CD4-positive, alpha-beta T cell treated with Interleukin-15 for 1 hour (primary cell): ENCODE data around the gene APP.
"Not testable (repeated sequence)": the region's sequence is repeated elsewhere in the genome, so short reads cannot be mapped to it uniquely, and the experiment has no call there.

Experiments used
- DNase-seq: peaks from one replicate; pipeline ENCODE4 v3.0.0-alpha.2; 2020

Gene APP

DNA sequence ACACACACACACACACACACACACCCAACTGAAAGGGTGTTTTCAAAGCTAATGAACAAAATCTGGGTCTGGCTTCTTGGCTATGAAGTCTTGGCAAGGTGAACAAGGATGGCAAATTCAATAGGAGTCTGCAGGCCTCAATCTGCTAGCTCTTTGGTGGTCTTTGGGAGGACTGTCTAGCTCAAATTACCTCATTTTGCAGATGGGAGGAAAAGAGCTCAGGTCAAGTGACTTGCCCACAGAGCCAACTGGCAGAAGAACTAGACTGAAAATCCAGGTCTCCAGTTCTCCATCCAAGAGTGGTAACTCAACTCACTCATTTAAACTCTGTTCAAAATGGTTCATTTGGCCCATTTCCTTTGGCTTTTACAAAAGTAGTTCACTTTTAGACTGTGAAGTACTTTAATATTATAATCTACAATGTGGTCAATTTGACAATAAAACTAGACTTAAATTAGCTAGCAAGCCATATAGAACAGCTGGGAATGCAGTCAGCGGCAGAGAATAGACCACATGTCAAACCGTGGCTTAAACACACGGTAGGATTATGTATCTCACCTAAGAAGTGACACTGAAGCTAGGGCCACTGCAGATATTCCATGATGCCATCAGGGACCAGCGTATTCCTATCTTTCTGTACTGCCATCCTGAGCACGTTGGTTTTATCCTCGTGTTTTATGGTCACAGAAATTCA lies 112.9 kb downstream of the APP start:
- DNase-seq = no peak

DNA sequence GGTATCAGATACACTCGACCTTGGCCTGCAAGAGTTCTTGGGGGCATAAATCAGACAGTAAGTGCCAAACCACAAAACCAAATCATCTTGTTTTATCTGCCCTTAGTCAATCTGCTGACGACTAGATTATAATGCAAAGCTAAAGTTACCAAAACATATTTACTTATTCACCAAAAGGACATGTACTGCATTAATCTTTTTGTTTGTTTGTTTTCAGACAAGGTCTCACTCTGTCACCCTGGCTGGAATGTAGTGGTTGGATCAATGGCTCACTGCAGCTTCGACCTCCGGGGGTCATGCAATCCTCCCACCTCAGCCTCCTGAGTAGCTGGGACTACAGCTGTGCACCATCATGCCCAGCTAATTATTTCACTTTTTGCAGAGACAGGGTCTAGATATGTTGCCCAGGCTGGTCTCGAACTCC lies 114.7 kb downstream of the APP start:
- no peak for DNase-seq

DNA sequence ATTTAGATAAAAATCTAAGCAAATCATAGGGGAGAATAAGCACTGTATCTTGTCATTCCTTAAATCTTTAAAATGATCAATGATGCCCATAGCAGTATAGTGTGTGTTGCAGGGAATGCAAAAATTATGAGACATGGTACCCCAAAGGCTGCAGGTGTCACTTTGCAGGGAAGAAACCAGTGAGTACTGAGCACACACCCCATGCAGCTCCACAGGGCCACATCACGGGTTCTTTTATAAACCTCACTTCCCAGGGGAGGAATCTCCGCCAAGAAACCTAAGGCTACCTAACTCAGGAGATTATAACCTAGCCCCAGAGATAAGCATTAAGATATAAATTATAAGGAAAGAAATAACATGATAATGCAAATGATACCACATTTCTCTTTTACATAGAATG lies 115.6 kb downstream of the APP start:
- no peak for DNase-seq

DNA sequence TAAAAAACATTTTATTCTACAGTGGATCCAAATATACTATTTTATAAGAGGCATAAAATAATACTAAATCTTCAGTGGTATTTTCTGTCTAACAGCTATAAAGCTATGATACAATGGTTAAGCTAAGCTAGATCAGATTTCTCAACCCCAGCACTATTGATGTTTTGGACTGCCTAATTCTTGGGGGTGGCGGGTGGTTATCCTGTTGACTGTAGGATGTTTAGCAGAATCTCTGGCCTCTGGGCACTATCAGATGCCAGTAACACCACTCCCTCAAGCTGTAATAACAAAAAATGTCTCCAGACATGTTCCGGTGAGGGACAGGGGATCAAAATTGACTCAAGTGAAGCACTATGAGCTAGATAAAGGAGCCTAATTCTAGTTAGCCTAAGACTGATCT lies 118.5 kb downstream of the APP start:
- no peak for DNase-seq

DNA sequence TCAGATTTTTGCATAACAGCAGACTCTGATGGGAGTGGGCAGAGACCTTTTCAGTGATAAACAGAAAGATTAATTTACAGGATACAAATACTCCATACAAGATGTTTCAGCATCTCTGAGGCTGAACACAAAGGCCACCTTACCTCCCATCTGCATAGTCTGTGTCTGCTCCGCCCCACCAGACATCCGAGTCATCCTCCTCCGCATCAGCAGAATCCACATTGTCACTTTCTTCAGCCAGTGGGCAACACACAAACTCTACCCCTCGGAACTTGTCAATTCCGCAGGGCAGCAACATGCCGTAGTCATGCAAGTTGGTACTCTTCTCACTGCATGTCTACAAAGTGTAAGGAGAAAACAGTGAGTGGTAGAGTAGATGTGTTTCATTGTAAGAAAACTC lies 119.7 kb downstream of the APP start:
- no peak for DNase-seq

DNA sequence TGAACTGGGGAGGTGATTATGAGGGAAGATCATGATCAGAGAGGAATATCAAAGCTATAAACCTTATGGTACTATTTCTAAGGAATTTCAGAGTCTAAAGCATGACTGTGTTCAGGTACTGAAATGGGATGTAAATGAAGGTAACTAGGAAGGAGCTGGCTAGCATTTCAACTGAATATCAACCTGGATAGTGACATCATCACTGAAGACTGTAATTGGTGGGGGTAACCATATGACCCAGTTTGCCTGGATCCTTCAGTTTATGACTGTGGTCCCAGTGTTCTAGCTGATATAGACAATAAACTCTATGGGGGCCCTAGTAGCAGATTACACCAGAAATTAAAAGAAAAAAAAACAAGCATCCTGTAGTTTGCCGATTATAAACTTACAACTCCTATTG lies 120.8 kb downstream of the APP start:
- no peak for DNase-seq

DNA sequence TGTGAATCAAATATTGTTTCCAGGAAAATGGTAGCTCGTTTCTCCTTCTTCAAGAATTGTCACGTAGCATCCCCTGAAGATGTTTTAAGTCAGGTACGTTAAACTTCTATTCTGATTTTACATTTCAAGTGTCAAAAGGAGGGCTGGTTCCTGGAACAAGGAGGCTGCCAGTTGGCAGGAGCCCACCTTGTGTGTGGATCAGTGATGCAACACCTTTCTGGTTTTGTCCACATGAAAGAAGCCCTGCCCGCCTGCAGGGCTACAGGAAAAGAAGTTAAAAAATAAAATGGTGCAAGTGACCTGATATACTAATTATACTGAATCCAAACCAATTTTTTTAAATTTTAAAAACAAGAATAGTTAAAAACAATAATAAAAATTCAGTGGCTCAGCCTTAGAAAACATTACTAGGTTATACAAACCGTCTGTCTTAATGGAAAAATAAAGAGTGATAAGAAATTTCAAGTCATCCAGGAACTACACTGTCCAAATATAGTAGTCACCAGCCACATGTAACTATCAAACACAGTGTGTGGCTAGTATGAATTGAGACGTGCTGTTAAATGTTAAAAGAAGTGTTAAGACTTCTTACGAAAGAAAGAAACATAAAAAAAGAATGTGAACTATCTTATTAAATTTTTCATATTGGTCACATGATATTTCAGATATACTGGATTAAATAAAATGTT lies 123.1 kb downstream of the APP start:
- DNase-seq = no peak

DNA sequence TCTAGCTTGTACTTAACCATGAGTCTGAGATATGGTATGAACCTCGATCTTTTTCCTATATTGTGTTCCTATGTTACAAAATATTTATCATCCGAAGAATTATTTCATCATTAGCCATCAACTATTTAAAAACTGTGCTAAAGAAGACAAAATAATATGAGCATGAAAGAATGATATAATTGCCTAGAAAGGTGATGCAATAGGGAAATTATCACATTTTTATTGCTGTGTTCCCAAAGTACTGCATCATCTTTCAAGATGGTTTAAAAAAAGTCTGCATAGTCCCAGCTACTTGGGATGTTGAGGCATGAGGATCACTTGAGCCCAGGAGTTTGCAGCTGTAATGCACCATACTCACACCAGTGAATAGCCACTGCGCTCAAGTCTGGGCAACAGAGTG lies 126.7 kb downstream of the APP start:
- no peak for DNase-seq

DNA sequence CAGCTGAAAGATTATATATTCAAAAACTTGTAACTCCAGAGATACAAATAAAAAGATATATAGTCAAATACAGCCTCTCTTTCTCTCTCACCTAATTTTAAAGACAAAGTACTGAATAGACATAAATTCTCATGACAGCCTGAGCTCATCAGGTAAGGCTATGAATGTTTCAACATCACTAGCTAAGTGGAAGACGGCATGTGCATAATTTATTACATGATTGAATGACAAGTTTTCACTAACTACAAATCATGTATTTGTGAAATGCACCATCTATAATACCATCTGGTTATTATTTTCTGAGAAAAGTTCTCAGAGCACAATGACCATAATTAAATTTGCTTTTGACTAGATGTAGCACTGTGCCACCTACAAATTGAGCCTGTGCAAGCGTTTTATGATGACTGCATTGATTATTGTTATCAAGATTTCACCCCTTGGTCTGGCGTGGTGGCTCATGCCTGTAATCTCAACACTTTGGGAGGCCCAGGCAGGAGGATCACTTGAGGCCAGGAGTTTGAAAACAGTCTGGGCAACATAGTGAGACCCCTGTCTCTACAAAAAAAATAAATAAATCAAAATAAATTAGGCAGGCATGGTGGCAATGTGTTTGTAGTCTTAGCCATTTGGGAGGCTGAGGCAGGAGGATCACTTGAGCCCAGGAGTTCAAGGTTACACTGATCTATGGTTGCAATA lies 128.2 kb downstream of the APP start:
- no peak for DNase-seq

DNA sequence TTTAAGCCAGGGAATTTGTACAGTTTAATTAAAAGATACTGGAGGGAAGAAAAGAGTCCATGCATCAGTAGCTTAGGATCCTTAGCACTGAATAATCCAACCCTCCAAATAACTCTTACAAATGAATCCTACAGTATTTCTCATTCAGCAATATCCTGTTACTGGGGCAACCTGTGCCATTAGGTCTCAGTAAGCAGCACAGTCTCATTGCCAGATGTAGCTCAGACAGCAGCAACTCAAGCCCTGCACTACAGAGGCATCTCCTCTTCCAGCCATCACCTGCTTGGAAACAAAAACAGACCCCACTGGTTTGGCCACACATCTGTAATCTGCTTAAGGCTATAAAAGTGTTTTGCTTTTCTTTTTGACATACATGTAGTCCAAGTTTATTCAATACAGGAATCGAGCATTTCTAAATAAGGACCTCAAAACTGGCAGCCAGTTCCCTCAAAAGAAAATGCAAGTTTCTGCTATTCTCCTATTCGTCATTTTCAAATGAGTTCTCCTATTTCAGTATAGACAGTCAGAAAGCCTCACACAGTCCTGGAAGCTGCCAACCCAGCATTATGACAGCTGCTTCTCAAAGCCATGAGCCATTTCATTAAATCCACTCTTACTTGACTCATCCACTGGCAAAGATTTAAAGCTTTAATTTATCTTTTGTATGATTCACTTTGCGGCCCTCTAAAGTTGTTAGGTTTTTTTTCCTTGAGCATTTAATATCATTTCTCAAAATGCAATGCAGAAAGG lies 129.0 kb downstream of the APP start:
- DNase-seq = no peak

DNA sequence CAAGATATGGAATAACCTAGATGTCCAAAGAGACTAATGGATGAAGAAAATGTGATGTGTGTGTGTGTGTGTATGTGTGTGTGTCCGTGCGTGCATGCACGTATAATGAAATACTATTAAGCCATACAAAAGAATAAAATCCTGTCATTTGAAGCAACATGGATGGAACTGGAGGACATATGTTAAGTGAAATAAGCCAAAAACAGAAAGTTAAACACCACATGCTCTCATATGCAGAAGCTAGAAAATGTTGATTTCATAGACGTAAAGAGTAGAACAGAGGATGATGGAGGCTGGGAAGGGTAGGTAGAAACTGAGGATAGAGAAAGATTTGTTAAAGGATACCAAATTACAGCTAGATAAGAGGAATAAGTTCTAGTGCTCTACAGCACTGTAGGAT lies 133.7 kb downstream of the APP start:
- no peak for DNase-seq

DNA sequence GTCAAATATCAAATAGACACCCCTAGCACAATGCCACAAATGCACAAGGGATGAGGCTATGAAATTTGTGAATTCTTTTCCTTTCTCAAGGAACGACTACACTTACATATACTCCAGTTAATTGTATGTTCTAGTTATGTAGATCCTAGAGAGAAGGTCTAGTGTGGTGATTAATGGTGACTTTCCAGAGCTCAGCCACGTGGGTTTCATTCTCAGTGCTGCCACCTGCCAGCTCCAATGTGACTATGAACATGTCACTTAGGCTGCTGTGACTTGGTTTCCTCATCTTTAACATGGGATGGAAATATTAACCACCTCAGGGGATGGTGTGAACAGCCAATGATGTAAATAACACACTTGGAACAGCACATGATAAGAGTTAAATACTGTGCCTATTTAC lies 138.3 kb downstream of the APP start:
- DNase-seq = no peak

DNA sequence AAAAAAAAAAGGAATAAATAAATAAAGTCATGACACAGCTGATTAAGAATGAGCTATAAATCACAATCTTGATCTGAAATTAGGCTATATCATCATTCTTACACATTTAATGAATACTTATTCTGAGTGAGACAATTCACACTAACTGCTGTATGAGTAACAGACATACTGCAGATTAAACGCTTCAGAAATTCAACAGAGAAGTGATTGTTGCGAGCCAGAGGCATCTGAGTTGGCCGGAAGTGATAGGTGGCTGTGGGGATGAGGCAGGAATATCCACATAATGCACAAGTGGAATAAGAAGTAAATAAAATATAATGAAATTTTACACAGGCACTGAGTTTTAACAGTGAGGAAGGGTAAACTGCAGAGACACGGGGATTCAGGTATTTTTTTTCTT lies 142.4 kb downstream of the APP start:
- no peak for DNase-seq

DNA sequence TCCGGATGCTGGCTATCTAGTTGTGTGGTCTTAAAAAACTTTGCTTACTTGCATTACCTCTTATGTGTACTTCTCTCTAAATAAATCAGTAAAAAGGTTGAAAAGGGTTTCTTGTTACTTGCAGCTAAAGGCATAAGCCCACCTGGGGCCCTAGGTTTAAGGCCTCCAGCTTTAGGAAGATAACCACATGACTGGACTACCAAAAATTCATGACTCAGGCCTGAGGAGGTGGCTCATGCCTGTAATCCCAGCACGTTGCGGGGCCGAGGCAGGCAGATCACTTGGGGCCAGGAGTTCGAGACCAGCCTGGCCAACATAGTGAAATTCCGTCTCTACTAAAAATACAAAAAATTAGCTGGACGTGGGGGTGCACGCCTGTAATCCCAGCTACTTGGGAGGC lies 142.9 kb downstream of the APP start:
- DNase-seq = no peak

DNA sequence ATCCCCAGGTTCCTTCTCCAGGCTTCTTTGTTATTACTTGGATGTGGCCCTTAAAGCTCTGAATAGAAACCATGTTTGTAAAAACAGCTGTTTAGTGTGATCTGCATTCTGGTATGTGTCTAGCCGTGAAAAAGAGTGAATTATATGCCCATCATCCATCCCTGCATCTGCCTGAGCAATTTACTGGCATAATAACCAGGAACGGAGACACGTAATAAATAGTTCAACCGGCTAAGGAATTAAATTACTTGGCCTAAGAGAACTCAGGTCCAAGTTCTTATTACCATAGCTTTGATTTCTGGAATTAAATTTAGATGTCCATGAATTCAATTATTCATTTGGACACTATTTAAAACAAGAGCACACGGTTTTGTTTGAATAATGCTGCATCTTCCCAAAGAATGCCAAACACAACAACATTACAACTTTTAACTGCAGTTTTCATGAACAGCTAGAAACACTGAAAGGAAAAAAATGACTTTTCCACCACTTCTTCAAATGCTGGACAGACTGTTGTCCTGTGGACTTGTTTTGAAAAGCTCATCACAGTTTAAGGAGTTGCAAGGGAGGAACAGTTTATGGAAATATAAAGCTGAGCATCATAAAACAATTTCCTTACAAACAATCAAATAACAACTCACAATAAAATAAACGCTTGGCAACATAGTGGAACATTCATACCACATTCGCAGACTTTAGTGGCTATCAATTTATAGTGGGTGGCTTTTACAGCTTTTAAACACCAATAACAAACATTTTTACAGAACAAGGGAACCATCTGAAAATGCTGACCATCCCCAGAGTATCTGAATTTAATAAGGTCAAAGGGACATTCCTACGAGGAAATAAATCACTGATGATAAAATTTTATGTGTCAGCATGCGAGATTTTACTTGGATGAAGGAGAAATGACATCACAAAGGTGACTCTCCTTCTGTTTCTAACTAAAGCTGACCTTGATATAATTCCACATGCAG lies 144.7 kb downstream of the APP start:
- DNase-seq = no peak

DNA sequence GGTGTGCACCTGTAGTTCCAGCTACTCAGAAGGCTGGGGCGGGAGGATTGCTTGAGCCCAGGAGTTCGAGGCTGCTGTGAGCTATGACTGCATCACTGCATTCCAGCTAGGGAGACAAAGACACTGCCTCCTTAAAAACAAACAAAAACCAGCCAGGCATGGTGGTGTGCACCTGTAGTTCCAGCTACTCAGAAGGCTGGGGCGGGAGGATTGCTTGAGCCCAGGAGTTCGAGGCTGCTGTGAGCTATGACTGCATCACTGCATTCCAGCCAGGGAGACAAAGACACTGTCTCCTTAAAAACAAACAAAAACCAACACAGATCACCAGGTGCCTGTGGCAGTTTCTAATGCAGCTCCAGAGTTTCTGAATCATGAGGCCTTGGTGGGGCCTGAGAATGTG lies 147.2 kb downstream of the APP start:
- DNase-seq = not testable (repeated sequence)

DNA sequence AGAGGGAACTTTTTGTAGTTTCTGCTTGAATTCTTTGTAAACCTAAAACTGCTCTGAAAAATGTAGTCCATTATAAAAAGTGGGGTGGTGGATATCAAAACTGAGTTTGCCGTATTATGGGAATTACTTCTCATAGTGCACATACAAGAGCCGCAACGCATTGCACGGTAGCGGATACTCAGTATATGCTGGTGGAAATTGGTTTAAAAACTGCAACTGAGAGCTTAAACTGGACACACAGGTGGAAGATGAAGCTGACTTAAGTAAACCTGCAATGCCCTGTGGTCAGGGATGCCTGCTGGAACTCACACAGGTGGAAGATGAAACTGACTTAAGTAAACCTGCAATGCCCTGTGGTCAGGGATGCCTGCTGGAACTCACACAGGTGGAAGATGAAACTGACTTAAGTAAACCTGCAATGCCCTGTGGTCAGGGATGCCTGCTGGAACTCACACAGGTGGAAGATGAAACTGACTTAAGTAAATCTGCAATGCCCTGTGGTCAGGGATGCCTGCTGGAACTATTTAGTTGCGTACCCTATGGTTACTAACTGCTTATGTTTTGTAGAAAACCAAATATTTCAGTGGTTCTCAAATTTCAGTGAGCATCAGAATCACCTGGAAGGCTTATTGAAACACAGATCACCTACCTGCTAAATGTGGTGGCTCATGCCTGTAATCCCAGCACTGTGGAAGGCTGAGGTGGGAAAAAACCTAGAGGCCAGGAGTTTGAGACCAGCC lies 147.8 kb downstream of the APP start:
- DNase-seq = not testable (repeated sequence)

DNA sequence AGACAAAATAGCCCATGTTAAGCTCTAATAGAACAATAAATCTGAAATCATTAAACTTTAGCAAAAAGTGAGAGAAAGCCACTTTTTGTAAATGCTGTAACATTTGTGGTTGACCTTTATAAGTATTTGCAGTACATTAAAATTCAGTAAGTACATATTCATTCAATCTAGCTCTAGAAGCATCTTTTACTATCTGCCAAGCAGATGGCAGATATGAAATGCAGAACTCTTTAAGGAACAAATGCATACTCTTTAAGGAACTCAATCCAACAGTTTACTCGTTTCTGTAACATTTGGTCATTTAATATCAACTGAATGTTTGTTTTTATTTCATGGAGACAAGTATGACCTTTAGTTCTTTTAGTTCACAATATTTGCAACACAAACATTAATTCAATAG lies 150.1 kb downstream of the APP start:
- no peak for DNase-seq

DNA sequence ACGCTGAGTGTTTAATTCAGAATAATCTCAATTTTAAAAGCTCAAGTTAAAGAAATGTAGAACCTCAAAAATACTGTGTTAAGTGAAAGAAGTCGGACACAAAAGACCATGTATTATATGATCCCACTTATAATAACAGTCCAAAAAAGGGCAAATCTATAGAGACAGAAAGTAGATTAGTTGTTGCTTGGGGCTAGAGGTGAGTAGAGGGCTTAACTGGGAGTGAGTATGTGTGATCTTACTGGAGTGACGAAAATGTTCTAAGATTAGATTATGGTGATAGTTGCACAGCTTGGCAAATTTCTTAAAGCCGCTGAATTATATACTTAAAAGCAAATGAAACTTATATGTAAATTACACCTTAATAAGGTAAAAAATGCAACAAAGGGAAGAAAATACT lies 150.5 kb downstream of the APP start:
- no peak for DNase-seq

DNA sequence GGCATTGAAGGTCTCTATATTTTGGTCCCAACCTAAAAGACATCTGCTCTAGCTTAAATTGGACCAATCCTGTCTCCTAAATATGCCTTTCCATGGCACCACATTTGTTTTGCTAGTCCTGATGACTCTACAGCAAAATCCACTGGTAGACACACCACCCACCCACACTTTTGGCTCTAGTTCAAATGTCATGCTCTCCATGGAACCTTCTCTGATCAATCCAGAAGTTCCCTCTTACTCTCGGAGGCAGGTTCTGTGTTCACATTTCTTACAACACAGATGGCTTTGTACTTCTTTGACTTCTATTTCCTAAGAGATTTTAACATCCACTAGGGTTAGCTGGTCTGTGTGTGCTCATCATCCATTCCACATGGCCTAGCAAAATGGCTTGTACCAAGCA lies 151.3 kb downstream of the APP start:
- DNase-seq = no peak

DNA sequence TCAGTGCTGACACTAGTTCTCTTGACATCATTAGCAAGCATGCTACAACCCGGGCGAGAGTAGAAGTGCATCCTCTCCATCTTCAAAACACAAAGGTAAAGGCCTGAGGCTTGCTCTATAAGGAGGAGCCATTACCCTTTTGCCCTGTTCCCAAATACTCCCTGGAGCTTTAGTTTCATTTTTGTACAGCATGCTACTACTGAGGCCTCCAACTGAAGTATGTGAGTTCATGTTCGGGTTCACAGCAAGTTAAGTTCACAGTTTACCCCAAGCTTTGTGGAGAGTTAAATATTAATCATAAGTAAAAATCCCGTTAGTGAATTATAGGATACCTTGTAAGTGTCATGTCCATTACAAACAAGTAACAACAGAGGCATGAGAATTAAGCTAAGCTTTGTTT lies 156.6 kb downstream of the APP start:
- DNase-seq = no peak

DNA sequence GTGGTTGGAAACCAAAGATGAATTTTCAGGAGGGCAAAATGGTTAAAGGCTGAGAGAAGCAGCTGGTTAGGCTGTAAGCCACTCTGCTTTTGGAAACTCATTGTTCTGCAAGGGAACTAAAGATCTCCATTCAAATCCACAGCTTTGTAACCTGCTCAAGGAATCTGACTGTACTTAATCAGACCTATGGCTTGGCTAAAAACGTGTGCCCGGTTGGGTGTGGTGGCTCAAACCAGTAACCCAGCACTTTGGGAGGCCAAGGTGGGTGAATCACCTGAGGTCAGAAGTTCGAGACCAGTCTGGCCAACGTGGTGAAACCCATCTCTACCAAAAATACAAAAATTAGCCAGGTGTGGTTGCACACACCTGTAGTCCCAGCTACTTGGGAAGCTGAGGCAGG lies 158.1 kb downstream of the APP start:
- DNase-seq = not testable (repeated sequence)
